ENCODE data around the gene CGRRF1. TPM values are rescaled to one million over a fixed set of nuclear protein-coding genes. Genes with fewer than 3 reads are reported as not detected.

CGRRF1 gene
- total and polyA plus RNA-seq, 7 donors, result 11.6 to 52.8 (median 21.5) TPM

GRCh38 chr14:54487771-54488170, 21.9 kb upstream of the CGRRF1 start:
- intact Hi-C loops (cut with DNase I), result loop anchor here (1.0 kb wide), 1 partner anchor 46 kb away; the partner anchor contains the start of gene CNIH1
- Histone ChIP-seq H3K27me3 (no peaks in the 10 kb centered on the region), H3K9me3 (no peaks in the 10 kb centered on the region), H3K36me3 (peaks cover 0 to 6% (median 0%) of the 10 kb centered on the region in 4 donors), H3K4me1 (peaks cover 0 to 44% (median 35%) of the 10 kb centered on the region in 4 donors), H3K4me3 (peak overlapping the region; percentile 70 to 96 (median 82)), H3K27ac (peak overlapping the region; percentile 92 to 96 (median 95))
- DNase-seq, result no peak
- WGBS, 2 donors, result 13 to 50% methylated on average over 4 of the region's 4 CpGs
- peak in 1 of 4 donors; percentile 44 for TF ChIP-seq POLR2AphosphoS5 (IDR thresholded peaks at IDR 0.05)
- TF ChIP-seq EP300 (IDR thresholded peaks at IDR 0.05), result no peak

GRCh38 chr14:54488318-54488645, 21.4 kb upstream of the CGRRF1 start:
- no peaks in the 10 kb centered on the region for H3K9me3 ChIP-seq
- no peak for DNase-seq
- H3K4me3 ChIP-seq, result peak overlapping the region; percentile 70 to 96 (median 82)
- no peak for TF ChIP-seq EP300 (IDR thresholded peaks at IDR 0.05)
- no peak for TF ChIP-seq POLR2AphosphoS5 (IDR thresholded peaks at IDR 0.05)
- TF ChIP-seq POLR2A (IDR thresholded peaks at IDR 0.05), result no peak
- no peak for TF ChIP-seq CTCF (IDR thresholded peaks at IDR 0.05)
- peak overlapping the region; percentile 92 to 96 (median 95) for H3K27ac ChIP-seq
- no peaks in the 10 kb centered on the region for H3K27me3 ChIP-seq
- H3K36me3 ChIP-seq, result peaks cover 0 to under 1% (median 0%) of the 10 kb centered on the region in 4 donors
- WGBS, 2 donors, result 0 to 1% methylated on average over 9 of the region's 9 CpGs
- peaks cover 0 to 44% (median 35%) of the 10 kb centered on the region in 4 donors for H3K4me1 ChIP-seq
- intact Hi-C loops (cut with DNase I), result loop anchor here (1.0 kb wide), 1 partner anchor 47 kb away; the partner anchor contains the start of gene CNIH1

GRCh38 chr14:54488646-54489317, 20.9 kb upstream of the CGRRF1 start, which contains the start of gene GMFB:
Gene GMFB, minus strand, starts transcription at chr14:54488980. Its CDS starts 53 bp downstream, at chr14:54488927.
- H3K4me1 ChIP-seq, result peaks cover 0 to 44% (median 35%) of the 10 kb centered on the region in 4 donors
- peak within 1 kb of the TSS; percentile 92 to 96 (median 95) for H3K27ac ChIP-seq
- WGBS, 2 donors, result 1% methylated on average over 51 of the region's 51 CpGs
- H3K27me3 ChIP-seq, result no peaks in the 10 kb centered on the region
- intact Hi-C loops (cut with DNase I), result loop anchor here (1.0 kb wide), 2 partner anchors 21 to 47 kb away; partner anchors contain the start of genes CGRRF1 and CNIH1
- H3K36me3 ChIP-seq, result no peaks in the 10 kb centered on the region
- H3K9me3 ChIP-seq, result no peaks in the 10 kb centered on the region
- peak within 1 kb of the TSS; percentile 70 to 96 (median 82) for H3K4me3 ChIP-seq
- TF ChIP-seq CTCF (IDR thresholded peaks at IDR 0.05) (peak in 3 of 4 experiments; percentile 19 to 33 (median 32)), EP300 (IDR thresholded peaks at IDR 0.05) (peak in 1 of 4 donors; percentile 52), POLR2AphosphoS5 (IDR thresholded peaks at IDR 0.05) (peak; percentile 81 to 92 (median 90)), POLR2A (IDR thresholded peaks at IDR 0.05) (peak; percentile 62 to 63)
- peak; percentile 96 for DNase-seq

- Histone ChIP-seq H3K27ac (peak overlapping the region; percentile 92 to 96 (median 95)), H3K9me3 (no peaks in the 10 kb centered on the region), H3K4me1 (peaks cover 0 to 44% (median 35%) of the 10 kb centered on the region in 4 donors), H3K27me3 (no peaks in the 10 kb centered on the region), H3K4me3 (peak overlapping the region; percentile 70 to 96 (median 82)), H3K36me3 (no peaks in the 10 kb centered on the region)
- WGBS, 2 donors, result 11 to 33% methylated on average over 5 of the region's 5 CpGs
- DNase-seq, result no peak
- intact Hi-C loops (cut with DNase I), result loop anchor here (1.0 kb wide), 1 partner anchor 20 kb away; the partner anchor contains the start of gene CGRRF1
- TF ChIP-seq POLR2AphosphoS5 (IDR thresholded peaks at IDR 0.05) (no peak), POLR2A (IDR thresholded peaks at IDR 0.05) (no peak), CTCF (IDR thresholded peaks at IDR 0.05) (peak in 2 of 4 experiments; percentile 5 to 9), EP300 (IDR thresholded peaks at IDR 0.05) (no peak)
Measured at GRCh38 chr14:54489318-54489683, 20.4 kb upstream of the CGRRF1 start.
